Endothelial cell of hepatic sinusoid (primary cell): ENCODE data around the gene HS6ST3.

Experiments
- in situ Hi-C: cut with HindIII; loops from 2 replicates; pipeline ENCODE4 v1.10.0; 2017; ENCODE audit warnings: low sequenced_read_pairs

The HS6ST3 gene

GRCh38 chr13:96421314-96421713 lies 331.4 kb downstream of the HS6ST3 start:
- in situ Hi-C loops = no loop called here

GRCh38 chr13:96422002-96422401 lies 332.1 kb downstream of the HS6ST3 start:
- in situ Hi-C loops = no loop called here

- in situ Hi-C loops = no loop called here
These were observed 336.3 kb downstream of the HS6ST3 start for GRCh38 chr13:96426167-96426566.

- in situ Hi-C loops = no loop called here
These were observed 339.0 kb downstream of the HS6ST3 start for GRCh38 chr13:96428911-96429310.

GRCh38 chr13:96431044-96431581 lies 341.2 kb downstream of the HS6ST3 start:
- in situ Hi-C loops = no loop called here

GRCh38 chr13:96444676-96445075 lies 354.8 kb downstream of the HS6ST3 start:
- in situ Hi-C loops = no loop called here

GRCh38 chr13:96449920-96450319 lies 360.0 kb downstream of the HS6ST3 start:
- in situ Hi-C loops = loop anchor here (5.0 kb wide), 1 partner anchor 68 kb away; no protein-coding TSS in a partner anchor

GRCh38 chr13:96450326-96451020 lies 360.6 kb downstream of the HS6ST3 start:
- in situ Hi-C loops = loop anchor here (5.0 kb wide), 1 partner anchor 68 kb away; no protein-coding TSS in a partner anchor

GRCh38 chr13:96454466-96454865 lies 364.6 kb downstream of the HS6ST3 start:
- in situ Hi-C loops = loop anchor here (5.0 kb wide), 1 partner anchor 72 kb away; no protein-coding TSS in a partner anchor

- in situ Hi-C loops = no loop called here
These were observed 370.7 kb downstream of the HS6ST3 start for GRCh38 chr13:96460609-96461008.

GRCh38 chr13:96473526-96474180 lies 383.7 kb downstream of the HS6ST3 start:
- in situ Hi-C loops = no loop called here

GRCh38 chr13:96474181-96474557 lies 384.3 kb downstream of the HS6ST3 start:
- in situ Hi-C loops = no loop called here

GRCh38 chr13:96475103-96475502 lies 385.2 kb downstream of the HS6ST3 start:
- in situ Hi-C loops = no loop called here

GRCh38 chr13:96481482-96481881 lies 391.6 kb downstream of the HS6ST3 start:
- in situ Hi-C loops = no loop called here

GRCh38 chr13:96490496-96490989 lies 400.6 kb downstream of the HS6ST3 start:
- in situ Hi-C loops = no loop called here

GRCh38 chr13:96491103-96491502 lies 401.2 kb downstream of the HS6ST3 start:
- in situ Hi-C loops = no loop called here

- in situ Hi-C loops = no loop called here
These were observed 402.9 kb downstream of the HS6ST3 start for GRCh38 chr13:96492766-96493165.

GRCh38 chr13:96499656-96500055 lies 409.7 kb downstream of the HS6ST3 start:
- in situ Hi-C loops = no loop called here

- in situ Hi-C loops = no loop called here
These were observed 411.0 kb downstream of the HS6ST3 start for GRCh38 chr13:96500953-96501352.

GRCh38 chr13:96503481-96503880 lies 413.6 kb downstream of the HS6ST3 start:
- in situ Hi-C loops = no loop called here

GRCh38 chr13:96511587-96511986 lies 421.7 kb downstream of the HS6ST3 start:
- in situ Hi-C loops = no loop called here

GRCh38 chr13:96519380-96519779 lies 429.5 kb downstream of the HS6ST3 start:
- in situ Hi-C loops = no loop called here
